ENCODE data around the gene KIF23. TPM values are rescaled to one million over a fixed set of nuclear protein-coding genes. Genes with fewer than 3 reads are reported as not detected.
A peak's percentile ranks its signal among the peaks of the same experiment; 100 is the strongest.

KIF23 gene
- 1 to 10 TPM; 1.6 to 6.4 (median 2.2) TPM for total RNA-seq

DNA sequence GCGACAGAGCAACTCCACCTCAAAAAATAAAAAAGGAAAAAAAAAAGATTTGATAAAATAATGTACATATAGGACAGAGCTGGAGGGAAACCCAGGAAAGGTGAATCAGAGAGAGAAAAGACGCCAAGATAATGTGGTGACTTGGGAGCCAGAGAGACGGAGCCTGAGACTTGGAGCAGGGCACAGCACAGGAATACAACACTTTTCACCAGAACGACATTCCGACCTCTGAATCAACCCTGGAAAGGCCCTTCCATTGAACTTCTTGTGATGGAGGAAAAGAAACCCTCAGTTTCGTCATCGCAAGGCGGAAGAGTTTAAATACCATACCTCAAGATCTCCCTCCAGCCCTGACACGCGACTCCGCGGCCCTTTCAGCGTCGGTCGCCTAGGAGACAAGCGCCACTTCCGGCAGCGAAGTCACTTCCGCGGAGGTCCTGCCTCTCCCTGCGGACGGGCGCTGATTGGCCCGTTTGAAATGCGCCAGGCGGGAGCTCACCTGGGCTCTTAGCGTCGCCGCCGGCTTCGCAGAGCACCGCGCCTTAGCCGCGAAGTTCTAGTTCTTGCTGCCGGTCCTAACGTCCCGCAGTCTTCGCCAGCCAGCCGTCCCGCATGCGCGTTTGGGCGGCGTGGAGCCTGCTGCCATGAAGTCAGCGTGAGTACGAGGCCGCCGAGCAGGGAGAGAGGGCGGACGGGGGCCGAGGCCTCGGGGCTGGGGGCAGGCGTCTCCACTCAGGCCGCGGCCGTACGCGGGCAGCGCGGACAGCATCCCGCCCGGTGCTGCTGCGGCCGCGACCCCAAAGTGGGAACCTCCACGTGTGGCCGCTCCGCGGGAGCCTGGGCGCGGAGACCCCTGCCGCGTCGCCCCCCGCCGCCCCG, at the start of gene KIF23:
TSS of gene KIF23 (plus strand) at position 528 of the 879 bp plus-strand sequence. CDS start at position 645, 117 bp downstream.
- H3K27ac ChIP-seq = peak within 1 kb of the TSS; percentile 84 to 93
- H3K36me3 ChIP-seq = no peaks in the 10 kb centered on the region
- intact Hi-C loops (cut with DNase I; ENCODE audit: low total_unique reads) = loop anchor here (5.0 kb wide), 1 partner anchor 682 kb away; no protein-coding TSS in a partner anchor
- TF ChIP-seq, protein P1, sequence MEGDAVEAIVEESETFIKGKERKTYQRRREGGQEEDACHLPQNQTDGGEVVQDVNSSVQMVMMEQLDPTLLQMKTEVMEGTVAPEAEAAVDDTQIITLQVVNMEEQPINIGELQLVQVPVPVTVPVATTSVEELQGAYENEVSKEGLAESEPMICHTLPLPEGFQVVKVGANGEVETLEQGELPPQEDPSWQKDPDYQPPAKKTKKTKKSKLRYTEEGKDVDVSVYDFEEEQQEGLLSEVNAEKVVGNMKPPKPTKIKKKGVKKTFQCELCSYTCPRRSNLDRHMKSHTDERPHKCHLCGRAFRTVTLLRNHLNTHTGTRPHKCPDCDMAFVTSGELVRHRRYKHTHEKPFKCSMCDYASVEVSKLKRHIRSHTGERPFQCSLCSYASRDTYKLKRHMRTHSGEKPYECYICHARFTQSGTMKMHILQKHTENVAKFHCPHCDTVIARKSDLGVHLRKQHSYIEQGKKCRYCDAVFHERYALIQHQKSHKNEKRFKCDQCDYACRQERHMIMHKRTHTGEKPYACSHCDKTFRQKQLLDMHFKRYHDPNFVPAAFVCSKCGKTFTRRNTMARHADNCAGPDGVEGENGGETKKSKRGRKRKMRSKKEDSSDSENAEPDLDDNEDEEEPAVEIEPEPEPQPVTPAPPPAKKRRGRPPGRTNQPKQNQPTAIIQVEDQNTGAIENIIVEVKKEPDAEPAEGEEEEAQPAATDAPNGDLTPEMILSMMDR (IDR thresholded peaks at IDR 0.05) = peak in 1 of 3 donors; percentile 4
- TF ChIP-seq POLR2A (IDR thresholded peaks at IDR 0.05) = no peak
- peak; percentile 24 to 69 (median 40) for TF ChIP-seq POLR2AphosphoS5 (IDR thresholded peaks at IDR 0.05)
- no peaks in the 10 kb centered on the region for H3K9me3 ChIP-seq
- peak; percentile 87 for DNase-seq (ENCODE audit: low spot score in 2 of 2)
- no peaks in the 10 kb centered on the region for H3K27me3 ChIP-seq
- H3K4me1 ChIP-seq = peaks cover 0 to 5% of the 10 kb centered on the region in 2 donors
- peak within 1 kb of the TSS; percentile 75 to 89 (median 86) for H3K4me3 ChIP-seq

DNA sequence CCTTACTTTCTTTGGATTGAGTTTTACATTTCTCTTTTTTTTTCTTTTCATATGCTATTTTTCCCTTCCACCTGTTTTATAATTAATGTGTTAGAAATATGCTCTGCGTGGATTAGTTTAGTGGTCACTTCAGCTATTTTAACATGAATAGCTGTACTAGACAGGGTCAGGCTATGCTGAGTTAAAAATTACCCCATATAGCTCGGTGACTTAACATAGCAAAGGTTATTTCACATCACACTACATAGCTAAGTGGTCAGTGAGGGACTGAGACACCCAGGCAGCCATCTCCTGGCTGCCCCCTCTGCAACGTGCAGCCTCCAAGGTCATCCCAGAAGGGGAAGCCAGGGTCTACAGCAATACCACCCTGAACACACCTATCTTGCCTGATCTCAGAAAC, 46.9 kb upstream of the KIF23 start:
- no peaks in the 10 kb centered on the region for H3K27me3 ChIP-seq
- H3K9me3 ChIP-seq = no peaks in the 10 kb centered on the region
- no peak for TF ChIP-seq POLR2A (IDR thresholded peaks at IDR 0.05)
- TF ChIP-seq, protein P1 (IDR thresholded peaks at IDR 0.05) = no peak
- no peak for TF ChIP-seq POLR2AphosphoS5 (IDR thresholded peaks at IDR 0.05)
- DNase-seq (ENCODE audit: low spot score in 2 of 2) = no peak
- no peaks in the 10 kb centered on the region for H3K36me3 ChIP-seq
- intact Hi-C loops (cut with DNase I; ENCODE audit: low total_unique reads) = no loop called here
- no peak overlapping the region for H3K4me3 ChIP-seq
- H3K27ac ChIP-seq = no peak overlapping the region
- H3K4me1 ChIP-seq = no peaks in the 10 kb centered on the region

GRCh38 chr15:69369631-69370030, 44.5 kb upstream of the KIF23 start:
- Histone ChIP-seq H3K27ac (no peak overlapping the region), H3K4me1 (no peaks in the 10 kb centered on the region), H3K27me3 (no peaks in the 10 kb centered on the region), H3K9me3 (no peaks in the 10 kb centered on the region), H3K4me3 (no peak overlapping the region), H3K36me3 (no peaks in the 10 kb centered on the region)
- no peak for TF ChIP-seq POLR2AphosphoS5 (IDR thresholded peaks at IDR 0.05)
- TF ChIP-seq POLR2A (IDR thresholded peaks at IDR 0.05) = no peak
- TF ChIP-seq, protein P1 (IDR thresholded peaks at IDR 0.05) = no peak
- no peak for DNase-seq (ENCODE audit: low spot score in 2 of 2)
- intact Hi-C loops (cut with DNase I; ENCODE audit: low total_unique reads) = no loop called here

DNA sequence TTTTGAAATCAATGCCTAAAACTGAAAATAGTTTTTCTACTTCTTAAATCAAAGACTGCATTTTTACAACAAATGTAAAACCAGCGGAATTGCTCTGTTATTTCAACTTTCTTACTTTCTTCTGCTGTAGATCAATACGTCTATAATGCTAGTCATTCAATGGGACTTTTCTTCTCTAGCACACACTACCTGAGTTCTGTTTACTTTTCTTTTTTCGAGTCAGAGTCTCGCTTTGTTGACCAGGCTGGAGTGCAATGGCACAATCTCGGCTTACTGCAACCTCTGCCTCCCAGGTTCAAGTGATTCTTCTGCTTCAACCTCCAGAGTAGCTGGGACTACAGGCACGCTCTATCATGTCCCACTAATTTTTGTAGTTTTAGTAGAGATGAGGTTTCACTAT, 40.7 kb upstream of the KIF23 start:
- Histone ChIP-seq H3K27me3 (no peaks in the 10 kb centered on the region), H3K4me3 (no peak overlapping the region), H3K9me3 (no peaks in the 10 kb centered on the region), H3K36me3 (no peaks in the 10 kb centered on the region), H3K27ac (no peak overlapping the region), H3K4me1 (no peaks in the 10 kb centered on the region)
- intact Hi-C loops (cut with DNase I; ENCODE audit: low total_unique reads) = no loop called here
- no peak for DNase-seq (ENCODE audit: low spot score in 2 of 2)
- TF ChIP-seq POLR2A (IDR thresholded peaks at IDR 0.05) (no peak), POLR2AphosphoS5 (IDR thresholded peaks at IDR 0.05) (no peak)
- TF ChIP-seq, protein P1 (IDR thresholded peaks at IDR 0.05) = no peak

DNA sequence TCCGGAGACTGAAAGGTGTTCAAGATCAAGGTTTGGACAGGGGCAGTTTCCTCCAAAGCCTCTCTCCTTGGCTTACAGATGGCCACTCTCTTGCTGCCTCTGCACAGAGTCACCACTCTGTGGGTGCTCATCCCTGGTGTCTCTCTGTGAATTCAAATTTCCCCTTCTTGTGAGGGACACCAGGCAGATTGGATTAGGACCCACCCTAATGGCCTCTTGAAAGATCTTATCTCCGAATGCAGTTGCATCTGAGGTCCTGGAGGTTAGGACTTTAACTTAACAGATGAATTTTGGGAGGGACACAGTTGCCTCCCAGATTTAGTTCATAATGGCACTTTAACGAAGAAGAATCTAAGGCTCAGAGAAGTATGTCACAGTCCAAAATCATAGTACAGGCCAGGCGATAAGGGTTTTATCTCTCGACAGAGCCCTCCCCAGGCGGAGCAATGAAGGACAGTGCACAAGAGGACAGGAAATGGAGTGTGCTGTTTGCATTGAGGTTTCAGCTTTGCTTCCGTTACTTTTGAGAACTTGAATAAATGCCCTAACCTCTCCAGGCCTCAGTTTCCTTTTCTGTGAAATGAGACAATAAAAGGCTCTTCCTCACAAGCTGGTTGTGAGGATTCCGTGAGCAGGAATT, 38.9 kb upstream of the KIF23 start:
- Histone ChIP-seq H3K27ac (no peak overlapping the region), H3K9me3 (no peaks in the 10 kb centered on the region), H3K4me1 (no peaks in the 10 kb centered on the region), H3K36me3 (no peaks in the 10 kb centered on the region), H3K4me3 (no peak overlapping the region), H3K27me3 (no peaks in the 10 kb centered on the region)
- DNase-seq (ENCODE audit: low spot score in 2 of 2) = no peak
- intact Hi-C loops (cut with DNase I; ENCODE audit: low total_unique reads) = no loop called here
- TF ChIP-seq POLR2AphosphoS5 (IDR thresholded peaks at IDR 0.05) (no peak), POLR2A (IDR thresholded peaks at IDR 0.05) (no peak)
- TF ChIP-seq, protein P1 (IDR thresholded peaks at IDR 0.05) = no peak
